Measurements from ENCODE around the gene SNX8.

GRCh38 chr7:2243458-2243857, 70.8 kb downstream of the SNX8 start:
- no peak for TF ChIP-seq CTCF (IDR thresholded peaks at IDR 0.05; ENCODE audit: poor library complexity)
- no peak for TF ChIP-seq EZH2phosphoT487 (IDR thresholded peaks at IDR 0.05; ENCODE audit: low read depth, severe bottlenecking, unreplicated experiment)

Measured in hepatocyte (in vitro differentiated cells).